Right lobe of liver (tissue), 4 donors: Measurements from ENCODE around the gene GATB.

Experiments
- POLR2A ChIP-seq: fragments of 450-650 bp; IDR thresholded peaks from one replicate; pipeline ENCODE4 v1.6.1; 2017; ENCODE audit warnings: antibody characterized with exemption, mild to moderate bottlenecking
- TF ChIP-seq, protein P1 (sequence below), 4 donors: fragments of 200-600 bp in 3 of 4; fragments of 450-650 bp in 1 of 4; IDR thresholded peaks; one replicate each; pipeline versions ENCODE4 v1.5.1 to v1.8.0; 2016 to 2022; ENCODE audit warnings: antibody characterized with exemption in 4 of 4, mild to moderate bottlenecking in 2 of 4
- donor health status: DM: no; HTN: no; CAD: no.
- donor health status: DM: no; HTN: no; CAD: no.
- donor health status: DM: no; HTN: yes; CAD: no.

DNA sequence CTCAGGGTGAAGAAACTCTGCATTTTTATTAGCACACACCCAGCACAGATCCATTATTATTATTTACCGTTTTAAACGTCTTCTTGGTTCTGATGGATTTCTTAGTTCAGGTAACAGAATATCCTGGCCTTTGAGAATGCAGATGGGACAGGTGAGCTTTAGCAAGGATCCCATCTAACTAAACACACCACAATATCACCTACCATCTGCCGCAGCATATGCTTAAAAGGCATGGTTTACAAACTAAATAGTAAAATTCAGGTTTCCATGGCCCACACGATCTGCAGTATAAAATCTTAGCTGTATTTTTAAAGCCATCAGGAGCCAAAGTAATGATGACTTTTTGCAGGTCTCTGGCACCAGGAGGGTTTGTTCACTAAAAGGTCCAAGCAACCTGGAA, 31.7 kb upstream of the GATB start:
- TF ChIP-seq, protein P1, sequence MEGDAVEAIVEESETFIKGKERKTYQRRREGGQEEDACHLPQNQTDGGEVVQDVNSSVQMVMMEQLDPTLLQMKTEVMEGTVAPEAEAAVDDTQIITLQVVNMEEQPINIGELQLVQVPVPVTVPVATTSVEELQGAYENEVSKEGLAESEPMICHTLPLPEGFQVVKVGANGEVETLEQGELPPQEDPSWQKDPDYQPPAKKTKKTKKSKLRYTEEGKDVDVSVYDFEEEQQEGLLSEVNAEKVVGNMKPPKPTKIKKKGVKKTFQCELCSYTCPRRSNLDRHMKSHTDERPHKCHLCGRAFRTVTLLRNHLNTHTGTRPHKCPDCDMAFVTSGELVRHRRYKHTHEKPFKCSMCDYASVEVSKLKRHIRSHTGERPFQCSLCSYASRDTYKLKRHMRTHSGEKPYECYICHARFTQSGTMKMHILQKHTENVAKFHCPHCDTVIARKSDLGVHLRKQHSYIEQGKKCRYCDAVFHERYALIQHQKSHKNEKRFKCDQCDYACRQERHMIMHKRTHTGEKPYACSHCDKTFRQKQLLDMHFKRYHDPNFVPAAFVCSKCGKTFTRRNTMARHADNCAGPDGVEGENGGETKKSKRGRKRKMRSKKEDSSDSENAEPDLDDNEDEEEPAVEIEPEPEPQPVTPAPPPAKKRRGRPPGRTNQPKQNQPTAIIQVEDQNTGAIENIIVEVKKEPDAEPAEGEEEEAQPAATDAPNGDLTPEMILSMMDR (IDR thresholded peaks at IDR 0.05), result no peak
- no peak for TF ChIP-seq POLR2A
